HepG2 (cell line): ENCODE data around the gene XCL2. TPM values are rescaled to one million over a fixed set of nuclear protein-coding genes. Genes with fewer than 3 reads are reported as not detected.

Source experiments
- ATAC-seq: fragments of 200-7000 bp; cut with Tn5 transposase; 3 replicates; pipeline ENCODE4 v1.9.1; 2020; ENCODE audit warnings: mild to moderate bottlenecking, moderate library complexity
- BruUV-seq: library from RNA; stranded (reverse); fragments of 400-500 nt; replicated peaks from 2 replicates; lab custom pipeline; 2021; lab: Mats Ljungman, UMichigan
- CTCF ChIA-PET: fragments of 300-600 bp; formaldehyde crosslinking; extraction: SDS; loops from one replicate; lab custom pipeline; 2021; ENCODE audit warnings: low total read pairs, inconsistent platforms, low intra/inter-chr PET ratio; lab: Yijun Ruan, JAX
- POLR2A ChIA-PET: fragments of 350-600 bp; sonication (Branson Sonifier 250); formaldehyde crosslinking; loops from one replicate; lab custom pipeline; 2020; ENCODE audit warnings: antibody characterized with exemption, inconsistent platforms; lab: Yijun Ruan, JAX
- DNase-seq: peaks from one replicate; pipeline ENCODE4 v3.0.0-alpha.2; 2015; ENCODE audit warnings: low spot score
- FAIRE-seq: peaks from 3 replicates; lab custom pipeline; 2011; peaks lifted over from hg19 to GRCh38; lab: Jason Lieb, UNC
- H2AFZ ChIP-seq: one replicate; pipeline ENCODE4 v1.6.1; 2011; ENCODE audit warnings: low read length, inconsistent platforms
- H3K27ac ChIP-seq: fragments of 300-600 bp; 3 replicates; pipeline ENCODE4 v1.8.0; 2011; ENCODE audit warnings: mixed run types, mild to moderate bottlenecking, mixed read lengths, low read length, inconsistent platforms; ENCODE audit not compliant: insufficient read depth; ENCODE audit errors: extremely low read length
- H3K27me3 ChIP-seq, 2 experiments: fragments of 200-600 bp in 1 of 2; 2 replicates in 1 of 2; 3 replicates in 1 of 2; pipeline versions ENCODE4 v1.6.0 to v1.8.0; 2011; ENCODE audit warnings: low read length in 2 of 2, mild to moderate bottlenecking in 2 of 2, moderate library complexity in 2 of 2, inconsistent platforms in 1 of 2; ENCODE audit not compliant: insufficient read depth in 2 of 2, control insufficient read depth in 1 of 2
- H3K36me3 ChIP-seq, 2 experiments: fragments of 200-600 bp in 1 of 2; replicated peaks in 1 of 2; 2 replicates in 1 of 2; 3 replicates in 1 of 2; pipeline versions ENCODE4 v1.5.1 to v1.8.0; 2011; ENCODE audit warnings: low read length in 2 of 2, inconsistent platforms in 1 of 2; ENCODE audit not compliant: insufficient read depth in 2 of 2, control insufficient read depth in 1 of 2
- H3K4me1 ChIP-seq: 2 replicates; pipeline ENCODE4 v1.5.1; 2012; ENCODE audit warnings: low read length, inconsistent platforms; ENCODE audit not compliant: insufficient read depth
- H3K4me2 ChIP-seq: 2 replicates; pipeline ENCODE4 v1.6.0; 2011; ENCODE audit warnings: low read depth, low read length, inconsistent platforms
- H3K4me3 ChIP-seq, 3 experiments: fragments of 200-600 bp in 1 of 3; sonication (generic), shearing (Covaris generic) in 1 of 3; replicated peaks in 1 of 3; 2 replicates each; pipeline ENCODE4 v1.5.1; 2011 to 2016; ENCODE audit warnings: low read length in 3 of 3, inconsistent platforms in 2 of 3, low read depth in 2 of 3, mild to moderate bottlenecking in 2 of 3, control low read depth in 1 of 3, mixed read lengths in 1 of 3; ENCODE audit not compliant: insufficient read depth in 1 of 3
- H3K79me2 ChIP-seq: one replicate; pipeline ENCODE4 v1.6.1; 2011; ENCODE audit warnings: low read length, inconsistent platforms; ENCODE audit not compliant: insufficient read depth
- H3K9ac ChIP-seq: 2 replicates; pipeline ENCODE4 v1.6.0; 2011; ENCODE audit warnings: mild to moderate bottlenecking, low read depth, low read length, inconsistent platforms; ENCODE audit not compliant: insufficient read depth
- H3K9me3 ChIP-seq: 2 replicates; pipeline ENCODE4 v1.5.1; 2012; ENCODE audit warnings: mild to moderate bottlenecking, low read length
- H4K20me1 ChIP-seq: 2 replicates; pipeline ENCODE4 v1.6.0; 2011; ENCODE audit warnings: inconsistent platforms, mild to moderate bottlenecking, low read length, moderate library complexity; ENCODE audit not compliant: insufficient read depth
- ARID5B ChIP-seq: IDR thresholded peaks from 2 replicates; pipeline ENCODE4 v1.4.0; 2020; ENCODE audit warnings: mild to moderate bottlenecking, missing genetic modification reagents
- MYC ChIP-seq: sonication (generic); formaldehyde crosslinking; IDR thresholded peaks from 2 replicates; pipeline ENCODE4 v1.9.0; 2021; ENCODE audit warnings: missing genetic modification reagents, borderline replicate concordance
- PRDM15 ChIP-seq: sonication (generic); formaldehyde crosslinking; IDR thresholded peaks from 2 replicates; pipeline ENCODE4 v1.4.0; 2020; ENCODE audit warnings: missing genetic modification reagents
- RARA ChIP-seq: IDR thresholded peaks from 2 replicates; pipeline ENCODE4 v1.6.1; 2016; ENCODE audit warnings: missing genetic modification reagents, missing compliant biosample characterization
- SRY ChIP-seq: sonication (generic); formaldehyde crosslinking; IDR thresholded peaks from 2 replicates; pipeline ENCODE4 v1.8.0; 2022; ENCODE audit warnings: mild to moderate bottlenecking, missing genetic modification reagents
- THAP7 ChIP-seq: sonication (generic); formaldehyde crosslinking; IDR thresholded peaks from 2 replicates; pipeline ENCODE4 v1.8.1; 2023; ENCODE audit warnings: mild to moderate bottlenecking, missing genetic modification reagents
- YY1 ChIP-seq: IDR thresholded peaks from 2 replicates; pipeline ENCODE4 v1.6.1; 2011; ENCODE audit warnings: low read length, low read depth, moderate library complexity, mild to moderate bottlenecking; ENCODE audit not compliant: insufficient read depth, insufficient replicate concordance
- ZNF362 ChIP-seq: sonication (generic); formaldehyde crosslinking; IDR thresholded peaks from 2 replicates; pipeline ENCODE4 v1.4.0; 2020; ENCODE audit warnings: missing genetic modification reagents, mild to moderate bottlenecking, borderline replicate concordance
- ZNF670 ChIP-seq: sonication (generic); formaldehyde crosslinking; IDR thresholded peaks from 2 replicates; pipeline ENCODE4 v1.8.0; 2022; ENCODE audit warnings: mild to moderate bottlenecking, missing genetic modification reagents, borderline replicate concordance
- ZNF777 ChIP-seq: sonication (generic); formaldehyde crosslinking; IDR thresholded peaks from 2 replicates; pipeline ENCODE4 v1.4.0; 2020; ENCODE audit warnings: missing genetic modification reagents
- ZSCAN29 ChIP-seq: sonication (generic); formaldehyde crosslinking; conservative IDR thresholded peaks from 2 replicates; pipeline ENCODE4 v1.4.0; 2020; ENCODE audit warnings: mild to moderate bottlenecking, missing genetic modification reagents
- WGBS: methylation state at CpG from one replicate; pipeline ENCODE4 v1.1.6; 2017; ENCODE audit warnings: low lambda C conversion rate; 5-methylcytosine and 5-hydroxymethylcytosine counted together
- in situ Hi-C: cut with HindIII; loops from 2 replicates; pipeline ENCODE4 v1.10.0; 2017; ENCODE audit warnings: low pct_unique_long_range_greater_than_20kb; ENCODE audit not compliant: extremely low pct_ligation_motif_present
- intact Hi-C: fragments of 100-400 bp; cut with micrococcal nuclease; formaldehyde crosslinking; loops from one replicate; pipeline ENCODE4 v1.10.0; 2022; ENCODE audit not compliant: unreplicated experiment
- polyA plus RNA-seq, 8 experiments: library from polyadenylated mRNA; depleted of rRNA in 3 of 8; stranded (reverse) in 7 of 8; unstranded in 1 of 8; fragments of >200 nt; fragmentation: Illumina TruSeq in 4 of 8; extraction: Trizol in 4 of 8; gene quantifications; 2 replicates each; pipeline versions ENCODE4 v1.2.1 to v1.2.3, GENCODE V29; 2011 to 2016; ENCODE audit warnings: low read depth in 4 of 8, missing spikeins in 1 of 8, mixed read lengths in 1 of 8; ENCODE audit not compliant: insufficient read depth in 1 of 8
- total RNA-seq, 5 experiments: library from RNA; depleted of rRNA; stranded (reverse); fragments of >200 nt; fragmentation: Illumina TruSeq; extraction: Trizol; gene quantifications; 2 replicates each; pipeline ENCODE4 v1.2.3, GENCODE V29; 2016; ENCODE audit warnings: low read depth in 1 of 5

The XCL2 gene
- total and polyA plus RNA-seq, 2 of the 13 experiments (the other 11 are each of a cell fraction or from before 2014, with no cell fraction given), result 0.50 TPM; not detected in 1

- Histone ChIP-seq H3K4me2 (no peak overlapping the region), H3K27me3 (no peaks in the 10 kb centered on the region), H4K20me1 (no peaks in the 10 kb centered on the region), H3K36me3 (no peaks in the 10 kb centered on the region; a peak in 1 of 5 replicates), H2AFZ (no peak overlapping the region), H3K27ac (no peak overlapping the region), H3K9ac (no peak overlapping the region), H3K79me2 (no peaks in the 10 kb centered on the region), H3K9me3 (no peaks in the 10 kb centered on the region), H3K4me1 (peaks cover 33% of the 10 kb centered on the region), H3K4me3 (no peak overlapping the region)
- intact Hi-C loops (no loop called here), in situ Hi-C loops (no loop called here)
- CTCF ChIA-PET, result no interaction called here
- POLR2A ChIA-PET, result no interaction called here
- 81% methylated on average over 13 of the region's 13 CpGs for WGBS
- no peak for FAIRE-seq
- peak; percentile 21 for DNase-seq
- no TSS peak for BruUV-seq
- ATAC-seq, result peak; percentile 47; the same call in 2 of the 3 replicates
- TF ChIP-seq MYC (CRISPR knock-in tag) (no peak), THAP7 (CRISPR knock-in tag) (no peak), YY1 (no peak), PRDM15 (CRISPR knock-in tag) (no peak), ZSCAN29 (no peak), ZNF362 (CRISPR knock-in tag) (no peak), ZNF777 (CRISPR knock-in tag) (no peak), ZNF670 (no peak), SRY (CRISPR knock-in tag) (no peak), RARA (CRISPR knock-in tag) (0 out of 2 replicates have a peak, but pooled peaks have one; percentile 6), ARID5B (CRISPR knock-in tag) (0 out of 2 replicates have a peak, but pooled peaks have one; percentile 12)
Measured at GRCh38 chr1:168512864-168513595, 30.8 kb downstream of the XCL2 start.
